Lung (tissue), 12 donors: ENCODE results near the gene MLLT3. TPM values are rescaled to one million over a fixed set of nuclear protein-coding genes. Genes with fewer than 3 reads are reported as not detected.

Experiments
- ATAC-seq: fragments of 200-7000 bp; cut with Tn5 transposase; one replicate; pipeline ENCODE4 v1.9.1; 2020; ENCODE audit warnings: moderate number of reproducible peaks; ENCODE audit not compliant: insufficient read depth, low FRiP score
- DNase-seq, 3 donors: peaks; one replicate each; pipeline ENCODE4 v3.0.0-alpha.2; 2013 to 2017
- H3K27ac ChIP-seq, 2 donors: one replicate each; pipeline ENCODE4 v1.5.1; 2013; ENCODE audit warnings: mild to moderate bottlenecking in 2 of 2, moderate library complexity in 2 of 2, control low read depth in 1 of 2, inconsistent platforms in 1 of 2, low read depth in 1 of 2, low read length in 1 of 2
- H3K27me3 ChIP-seq, 3 donors: one replicate each; pipeline ENCODE4 v1.5.1; 2013; ENCODE audit warnings: low read length in 2 of 3; ENCODE audit not compliant: control insufficient read depth in 3 of 3, insufficient read depth in 3 of 3
- H3K36me3 ChIP-seq, 4 donors: one replicate each; pipeline ENCODE4 v1.5.1; 2013; ENCODE audit warnings: low read length in 4 of 4, mild to moderate bottlenecking in 1 of 4, moderate library complexity in 1 of 4; ENCODE audit not compliant: control insufficient read depth in 4 of 4, insufficient read depth in 4 of 4
- H3K4me1 ChIP-seq, 5 donors: one replicate each; pipeline ENCODE4 v1.5.1; 2013; ENCODE audit warnings: low read length in 5 of 5, mild to moderate bottlenecking in 2 of 5, moderate library complexity in 1 of 5; ENCODE audit not compliant: control insufficient read depth in 5 of 5, insufficient read depth in 5 of 5
- H3K4me3 ChIP-seq: one replicate; pipeline ENCODE4 v1.5.1; 2013; ENCODE audit warnings: mild to moderate bottlenecking, control low read depth, moderate library complexity
- H3K9ac ChIP-seq, 2 donors: one replicate each; pipeline ENCODE4 v1.5.1; 2013; ENCODE audit warnings: low read length in 2 of 2, control low read depth in 1 of 2; ENCODE audit not compliant: insufficient read depth in 1 of 2
- H3K9me3 ChIP-seq, 4 donors: one replicate each; pipeline ENCODE4 v1.5.1; 2013; ENCODE audit warnings: low read length in 3 of 4, mild to moderate bottlenecking in 1 of 4, moderate library complexity in 1 of 4; ENCODE audit not compliant: control insufficient read depth in 4 of 4, insufficient read depth in 3 of 4
- WGBS, 2 donors: extraction: QIAGEN DNeasy Blood & Tissue Kit; methylation state at CpG; one replicate each; pipeline ENCODE4 v1.1.7; 2013; 5-methylcytosine and 5-hydroxymethylcytosine counted together
- polyA plus RNA-seq, 2 donors: library from polyadenylated mRNA; stranded (reverse); fragments of 200-250 nt; gene quantifications; one replicate each; pipeline ENCODE4 v1.2.1, GENCODE V29; 2013
- total RNA-seq, 2 donors: library from RNA; depleted of rRNA in 1 of 2; stranded (reverse); fragments of >200 nt in 1 of 2; gene quantifications; one replicate each; pipeline ENCODE4 v1.2.1, GENCODE V29; 2014 to 2021
- TF ChIP-seq, protein P1 (sequence below): IDR thresholded peaks from 2 replicates; pipeline ENCODE4 v1.5.1; 2012; ENCODE audit warnings: mild to moderate bottlenecking; ENCODE audit errors: control extremely low read depth, extremely low read depth
- donor health status: control.
- donor health status: control.
- donor health status: Bipolar disorder and iron deficiency.
- donor health status: healthy.
- donor health status: DM: yes; HTN: yes; CAD: no.

The MLLT3 gene
- total and polyA plus RNA-seq, 4 donors = 7.1 to 43.1 (median 13.7) TPM

DNA sequence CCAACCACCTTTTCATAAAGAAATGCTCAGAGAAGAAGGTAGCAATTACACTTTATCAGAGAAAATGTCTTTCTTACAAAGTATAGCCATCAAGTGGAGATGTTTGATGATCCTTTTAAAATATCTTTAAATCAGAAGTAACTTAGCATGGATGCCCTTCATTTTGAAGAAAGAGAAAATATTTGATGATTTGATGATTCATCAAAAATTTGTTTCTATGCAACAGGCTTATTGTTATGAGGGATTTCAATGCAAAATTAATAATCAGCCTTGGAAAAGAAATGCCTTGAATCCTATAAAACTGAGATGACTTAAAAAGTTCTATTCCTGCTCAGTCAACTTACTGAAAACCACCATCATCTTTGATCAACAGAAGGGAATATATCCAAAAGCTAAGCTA is 291.6 kb downstream of the MLLT3 start:
- no peaks in the 10 kb centered on the region for H3K4me1 ChIP-seq
- H3K4me3 ChIP-seq = no peak overlapping the region
- H3K27ac ChIP-seq = no peak overlapping the region
- no peaks in the 10 kb centered on the region for H3K36me3 ChIP-seq
- DNase-seq (no peak), ATAC-seq (no peak)
- H3K27me3 ChIP-seq = no peaks in the 10 kb centered on the region
- H3K9ac ChIP-seq = no peak overlapping the region
- TF ChIP-seq, protein P1, sequence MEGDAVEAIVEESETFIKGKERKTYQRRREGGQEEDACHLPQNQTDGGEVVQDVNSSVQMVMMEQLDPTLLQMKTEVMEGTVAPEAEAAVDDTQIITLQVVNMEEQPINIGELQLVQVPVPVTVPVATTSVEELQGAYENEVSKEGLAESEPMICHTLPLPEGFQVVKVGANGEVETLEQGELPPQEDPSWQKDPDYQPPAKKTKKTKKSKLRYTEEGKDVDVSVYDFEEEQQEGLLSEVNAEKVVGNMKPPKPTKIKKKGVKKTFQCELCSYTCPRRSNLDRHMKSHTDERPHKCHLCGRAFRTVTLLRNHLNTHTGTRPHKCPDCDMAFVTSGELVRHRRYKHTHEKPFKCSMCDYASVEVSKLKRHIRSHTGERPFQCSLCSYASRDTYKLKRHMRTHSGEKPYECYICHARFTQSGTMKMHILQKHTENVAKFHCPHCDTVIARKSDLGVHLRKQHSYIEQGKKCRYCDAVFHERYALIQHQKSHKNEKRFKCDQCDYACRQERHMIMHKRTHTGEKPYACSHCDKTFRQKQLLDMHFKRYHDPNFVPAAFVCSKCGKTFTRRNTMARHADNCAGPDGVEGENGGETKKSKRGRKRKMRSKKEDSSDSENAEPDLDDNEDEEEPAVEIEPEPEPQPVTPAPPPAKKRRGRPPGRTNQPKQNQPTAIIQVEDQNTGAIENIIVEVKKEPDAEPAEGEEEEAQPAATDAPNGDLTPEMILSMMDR = no peak
- H3K9me3 ChIP-seq = no peaks in the 10 kb centered on the region

GRCh38 chr9:20326516-20326915 is 295.8 kb downstream of the MLLT3 start:
- Histone ChIP-seq H3K9ac (no peak overlapping the region), H3K9me3 (no peaks in the 10 kb centered on the region), H3K4me3 (no peak overlapping the region), H3K4me1 (peaks cover 0 to 1% (median 0%) of the 10 kb centered on the region in 5 donors), H3K36me3 (no peaks in the 10 kb centered on the region), H3K27ac (no peak overlapping the region), H3K27me3 (no peaks in the 10 kb centered on the region)
- no peak for ATAC-seq
- DNase-seq = no peak
- WGBS, 2 donors = 88 to 94% methylated on average over 2 of the region's 2 CpGs
- TF ChIP-seq, protein P1 = no peak

GRCh38 chr9:20325008-20325407 is 297.3 kb downstream of the MLLT3 start:
- no peaks in the 10 kb centered on the region for H3K27me3 ChIP-seq
- H3K9me3 ChIP-seq = no peaks in the 10 kb centered on the region
- TF ChIP-seq, protein P1 = no peak
- no peak for ATAC-seq
- H3K4me1 ChIP-seq = peaks cover 0 to 10% (median 0%) of the 10 kb centered on the region in 5 donors
- no peak overlapping the region for H3K27ac ChIP-seq
- DNase-seq = no peak
- 93% methylated on average over 9 of the region's 9 CpGs for WGBS, 2 donors
- no peak overlapping the region for H3K4me3 ChIP-seq
- H3K36me3 ChIP-seq = no peaks in the 10 kb centered on the region
- H3K9ac ChIP-seq = no peak overlapping the region

- DNase-seq (no peak), ATAC-seq (no peak)
- Histone ChIP-seq H3K9ac (no peak overlapping the region), H3K9me3 (no peaks in the 10 kb centered on the region), H3K4me1 (peaks cover 0 to 15% (median 6%) of the 10 kb centered on the region in 5 donors), H3K27ac (no peak overlapping the region), H3K4me3 (no peak overlapping the region), H3K27me3 (no peaks in the 10 kb centered on the region), H3K36me3 (no peaks in the 10 kb centered on the region)
- TF ChIP-seq, protein P1 = no peak
- WGBS, 2 donors = 98 to 99% methylated on average over 4 of the region's 4 CpGs
Observed at GRCh38 chr9:20322212-20322611, 300.1 kb downstream of the MLLT3 start.
